ENCODE measurements around the gene PLXNB2.

The PLXNB2 gene

GRCh38 chr22:50343541-50343935, 36.1 kb upstream of the PLXNB2 start:
- peak overlapping the region; percentile 59 for H3K4me3 ChIP-seq (ENCODE audit: low read length)
- no peak for DNase-seq (ENCODE audit: low read depth)
- no peak for TF ChIP-seq CTCF (conservative IDR thresholded peaks at IDR 0.05; ENCODE audit: low read depth, low read length)

GRCh38 chr22:50342651-50343540, 35.5 kb upstream of the PLXNB2 start, which contains the start of gene PPP6R2:
Gene PPP6R2, plus strand, starts transcription at chr22:50343327. Its CDS starts 50,582 bp downstream, at chr22:50393909.
- DNase-seq (ENCODE audit: low read depth) = no peak
- TF ChIP-seq CTCF (conservative IDR thresholded peaks at IDR 0.05; ENCODE audit: low read depth, low read length) = no peak
- peak within 1 kb of the TSS; percentile 69 for H3K4me3 ChIP-seq (ENCODE audit: low read length)

GRCh38 chr22:50341977-50342650, 34.7 kb upstream of the PLXNB2 start:
- peak overlapping the region; percentile 69 for H3K4me3 ChIP-seq (ENCODE audit: low read length)
- no peak for DNase-seq (ENCODE audit: low read depth)
- peak; percentile 97 for TF ChIP-seq CTCF (conservative IDR thresholded peaks at IDR 0.05; ENCODE audit: low read depth, low read length)

GRCh38 chr22:50339945-50340879, 32.8 kb upstream of the PLXNB2 start:
- no peak for DNase-seq (ENCODE audit: low read depth)
- no peak overlapping the region for H3K4me3 ChIP-seq (ENCODE audit: low read length)

GRCh38 chr22:50338860-50339462, 31.5 kb upstream of the PLXNB2 start:
- TF ChIP-seq CTCF (conservative IDR thresholded peaks at IDR 0.05; ENCODE audit: low read depth, low read length) = no peak
- no peak overlapping the region for H3K4me3 ChIP-seq (ENCODE audit: low read length)
- DNase-seq (ENCODE audit: low read depth) = no peak

More at GRCh38 chr22:50339945-50340879, 32.8 kb upstream of the PLXNB2 start:
- TF ChIP-seq CTCF (conservative IDR thresholded peaks at IDR 0.05; ENCODE audit: low read depth, low read length) = no peak

GRCh38 chr22:50338042-50338573, 30.7 kb upstream of the PLXNB2 start:
- TF ChIP-seq CTCF (conservative IDR thresholded peaks at IDR 0.05; ENCODE audit: low read depth, low read length) = no peak
- DNase-seq (ENCODE audit: low read depth) = no peak

More at GRCh38 chr22:50338042-50338573, 30.7 kb upstream of the PLXNB2 start:
- no peak overlapping the region for H3K4me3 ChIP-seq (ENCODE audit: low read length)
